HL-60/S4 (cell line): ENCODE data around the gene GAL3ST2.

Experiments used
- in situ Hi-C: fragments of 300-500 bp; cut with MboI; formaldehyde crosslinking; loops from 2 replicates; pipeline ENCODE4 v1.14.3; 2022; ENCODE audit warnings: low sequenced_read_pairs

GAL3ST2 gene

DNA sequence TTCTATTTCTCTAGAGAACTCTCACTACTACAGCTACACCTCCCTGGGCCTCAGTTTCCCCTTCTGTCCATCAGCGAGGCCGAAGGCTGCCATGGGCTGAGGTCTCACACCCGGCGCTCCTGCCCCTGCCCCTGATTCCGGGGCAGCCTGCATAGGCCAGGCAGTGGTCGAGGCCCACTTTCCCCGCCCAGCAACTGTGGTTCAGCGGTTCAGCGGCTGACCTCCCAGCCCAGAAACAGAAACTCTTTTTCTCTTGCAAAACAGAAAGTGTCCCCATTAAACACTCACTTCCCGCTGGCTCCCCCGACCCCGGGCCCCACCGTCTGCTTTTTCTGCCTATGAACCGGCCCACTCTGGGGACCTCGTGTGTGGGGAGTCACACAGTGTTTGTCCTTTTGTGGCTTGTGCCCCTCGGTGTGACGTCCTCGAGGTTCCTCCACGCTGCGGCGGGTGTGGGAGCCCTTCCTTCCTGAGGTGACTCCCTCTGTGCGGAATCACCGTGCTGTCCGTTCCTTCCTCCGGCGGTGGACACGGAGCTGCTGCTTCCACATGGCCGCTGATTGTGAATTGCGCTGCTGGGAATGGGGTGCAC, 66.1 kb downstream of the GAL3ST2 start:
- in situ Hi-C loops, result no loop called here

DNA sequence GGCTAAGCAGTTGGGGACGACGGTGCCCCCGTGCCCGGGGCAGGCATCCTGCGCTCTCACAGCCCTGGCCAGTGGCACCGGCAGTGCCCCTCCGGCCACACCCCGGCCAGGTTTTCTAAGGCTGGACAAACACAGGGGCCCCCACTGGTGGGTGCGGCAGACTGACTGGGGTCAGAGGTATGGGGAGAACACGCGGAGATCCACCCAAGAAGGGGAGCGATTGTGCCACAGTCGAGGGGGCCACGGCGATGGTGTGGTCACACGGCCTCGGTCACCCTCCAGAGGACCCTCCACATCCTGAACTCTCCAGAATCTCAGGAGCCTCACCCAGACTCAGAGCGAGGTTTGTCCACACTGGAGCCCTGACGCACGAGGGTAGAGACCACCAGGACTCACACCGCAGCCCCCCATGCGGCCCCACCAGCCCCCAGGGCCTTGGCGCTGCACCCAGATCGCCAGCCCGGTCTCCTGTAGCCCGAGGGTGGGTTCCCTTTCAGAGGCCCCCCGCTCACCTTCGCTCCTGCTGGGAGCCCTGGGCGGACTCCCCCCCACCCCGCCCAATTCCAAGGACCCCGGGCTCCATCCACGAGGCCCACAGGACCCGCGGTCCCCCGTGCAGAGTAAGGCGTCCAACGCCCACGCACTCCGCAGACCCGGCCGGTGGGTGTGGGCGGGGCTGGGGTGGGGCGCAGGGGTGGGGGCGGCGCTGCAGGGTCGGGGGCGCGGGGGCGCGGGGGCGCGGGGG, 66.9 kb downstream of the GAL3ST2 start:
- in situ Hi-C loops, result no loop called here

GRCh38 chr2:241844066-241844728, 67.6 kb downstream of the GAL3ST2 start:
- in situ Hi-C loops, result no loop called here

DNA sequence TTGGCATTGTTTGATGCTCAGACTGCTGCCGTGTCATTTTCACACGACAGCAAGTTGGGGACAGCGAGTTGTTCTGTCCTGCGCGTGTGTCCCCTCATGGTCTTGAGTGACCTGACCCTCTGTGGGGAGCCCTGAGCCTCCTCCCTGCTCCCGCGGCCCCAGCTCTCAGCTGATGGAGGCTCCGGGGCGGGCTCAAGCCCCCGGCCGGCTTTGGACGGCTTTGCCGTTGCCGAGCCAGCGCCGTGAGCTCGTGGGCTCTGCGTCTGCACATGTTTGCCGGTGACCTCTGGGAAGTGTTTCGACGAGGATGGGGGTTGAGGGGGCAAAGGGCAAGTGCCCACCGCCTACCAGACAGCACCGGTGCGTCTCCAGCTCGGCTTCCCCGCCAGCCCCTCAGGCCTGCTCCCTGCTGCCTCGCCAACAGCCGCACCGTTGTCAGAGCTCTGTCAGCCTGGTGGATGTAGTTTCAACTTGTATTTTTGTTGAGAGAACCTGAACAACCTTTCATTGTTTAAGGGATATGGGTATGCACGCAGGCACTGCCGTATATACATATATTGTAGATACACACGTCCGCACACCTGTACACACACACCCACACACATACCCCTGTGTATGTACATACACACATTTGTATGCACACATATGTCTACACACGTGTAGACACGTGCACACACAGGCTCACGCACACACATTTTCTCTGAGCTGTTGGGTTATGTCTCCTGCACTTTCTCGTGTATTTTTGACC, 68.4 kb downstream of the GAL3ST2 start:
- in situ Hi-C loops, result no loop called here

GRCh38 chr2:241846406-241846805, 69.8 kb downstream of the GAL3ST2 start:
- in situ Hi-C loops, result no loop called here

GRCh38 chr2:241848761-241849615, 72.4 kb downstream of the GAL3ST2 start:
- in situ Hi-C loops, result no loop called here

DNA sequence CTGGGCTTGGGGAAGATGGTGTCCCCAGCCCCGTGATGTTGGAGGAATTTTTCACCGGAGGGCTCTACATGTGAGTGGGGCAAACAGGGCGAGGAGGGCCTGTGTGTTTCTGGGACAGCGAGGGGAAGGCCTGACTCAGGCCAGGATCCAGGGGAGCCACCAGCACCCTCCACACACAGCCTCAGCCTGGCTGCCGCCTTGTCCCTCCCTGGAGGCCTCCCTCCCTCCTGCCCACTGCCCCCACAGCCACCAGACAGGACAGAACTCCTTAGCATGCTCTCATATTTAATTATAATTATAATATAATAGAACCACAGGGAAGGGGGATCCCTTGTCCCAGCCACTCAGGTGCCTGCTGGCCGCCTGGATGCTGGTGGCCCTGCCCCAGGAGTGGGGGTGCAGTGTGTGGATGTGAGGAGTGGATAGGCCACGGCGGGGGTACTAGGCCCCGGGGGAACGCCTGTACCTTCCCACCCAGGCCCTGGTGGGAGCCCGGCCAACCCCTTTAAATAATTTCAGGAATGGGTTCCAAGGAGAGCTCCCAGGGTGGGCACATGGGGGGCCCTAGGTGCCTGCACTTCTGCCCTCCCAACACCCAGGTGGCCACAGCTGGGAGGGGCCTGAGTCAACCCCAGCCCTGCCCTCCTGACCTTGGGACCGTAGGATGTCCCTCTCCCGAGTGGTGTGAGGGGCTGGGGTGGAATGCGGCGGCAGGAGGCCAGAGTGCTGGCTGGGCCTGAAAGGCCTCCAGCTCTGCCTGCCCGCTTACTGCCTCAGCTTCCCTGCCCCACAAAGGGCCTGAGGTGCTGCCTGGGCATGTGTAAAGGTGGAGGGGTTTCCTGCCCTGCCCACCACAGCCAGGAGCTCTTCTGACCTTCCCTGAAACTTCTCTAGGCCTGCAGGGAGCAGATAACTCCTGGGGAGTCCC, 73.3 kb downstream of the GAL3ST2 start:
- in situ Hi-C loops, result no loop called here

- in situ Hi-C loops, result no loop called here
Measured at GRCh38 chr2:241850544-241851324, 74.1 kb downstream of the GAL3ST2 start.

DNA sequence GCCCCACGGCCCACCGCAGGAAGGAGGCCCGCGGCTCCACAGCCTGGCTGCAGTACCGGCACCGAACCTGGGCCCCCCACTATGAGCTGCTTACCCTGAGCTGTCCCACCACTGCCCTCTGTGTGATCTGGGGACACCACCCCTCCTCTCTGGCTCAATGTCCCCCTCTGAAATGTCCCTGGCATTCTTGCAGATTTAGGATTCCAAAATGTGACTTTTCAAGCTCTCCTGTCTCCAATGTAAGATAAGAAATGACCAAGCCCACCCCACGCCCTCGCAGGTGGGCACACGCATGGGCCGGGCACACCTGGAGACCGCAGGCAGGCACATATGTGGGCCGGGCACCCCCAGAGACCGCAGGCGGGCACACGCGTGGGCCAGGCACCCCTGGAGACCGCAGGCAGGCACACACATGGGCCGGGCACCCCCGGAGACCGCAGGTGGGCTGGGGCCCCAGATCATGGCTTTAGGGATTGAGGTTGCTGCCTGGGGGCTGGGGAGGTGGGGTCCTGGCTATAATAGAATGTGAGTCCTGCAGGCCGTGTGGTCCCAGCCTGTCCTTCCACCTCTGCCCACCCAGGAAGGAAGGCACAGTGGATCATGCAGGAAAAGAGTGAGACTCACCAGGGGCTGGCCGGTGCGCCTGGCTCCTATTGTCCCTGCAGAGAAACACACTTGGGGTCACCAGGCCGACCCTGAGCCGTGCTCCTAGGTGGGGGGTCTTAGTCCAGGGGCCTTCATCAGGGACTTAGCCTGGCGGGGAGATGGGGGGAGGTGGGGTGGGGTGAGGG, 74.9 kb downstream of the GAL3ST2 start:
- in situ Hi-C loops, result no loop called here

DNA sequence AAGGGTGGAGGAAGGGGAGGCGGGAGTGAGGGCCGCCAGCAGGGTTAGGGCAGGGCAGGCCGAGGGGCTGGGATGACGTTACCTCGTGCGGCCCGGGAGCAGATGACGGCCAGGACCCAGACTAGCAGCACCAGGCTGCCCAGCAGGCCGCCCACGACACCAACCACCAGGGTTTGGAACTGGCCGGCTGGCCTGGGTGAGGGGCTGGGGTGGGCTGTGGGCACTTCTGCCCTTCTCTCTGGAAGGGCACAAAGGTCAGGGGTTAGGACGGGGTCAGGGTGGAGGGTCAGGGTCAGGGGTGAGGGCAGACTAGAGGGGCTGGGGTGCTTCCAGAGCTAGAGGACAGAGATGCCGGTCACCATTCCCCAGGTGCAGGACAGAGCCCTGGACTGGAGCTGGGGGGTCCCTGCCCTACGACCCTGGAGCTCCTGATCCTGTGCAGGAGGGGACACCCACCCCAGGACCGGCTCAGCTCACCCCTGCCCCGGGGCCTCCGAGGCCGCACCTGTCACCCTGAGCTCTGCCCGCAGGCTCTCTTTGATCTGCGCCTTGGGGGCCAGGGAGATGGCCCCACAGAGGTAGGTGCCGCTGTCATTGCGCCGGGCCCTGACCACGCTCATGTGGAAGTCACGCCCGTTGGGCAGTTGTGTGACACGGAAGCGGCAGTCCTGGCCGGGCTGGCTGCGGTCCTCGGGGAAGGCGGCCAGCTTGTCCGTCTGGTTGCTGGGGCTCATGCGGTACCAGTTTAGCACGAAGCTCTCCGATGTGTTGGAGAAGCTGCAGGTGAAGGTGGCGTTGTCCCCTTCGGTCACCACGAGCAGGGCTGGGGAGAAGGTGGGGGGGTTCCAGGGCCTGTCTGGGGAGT, 75.7 kb downstream of the GAL3ST2 start:
- in situ Hi-C loops, result no loop called here

- in situ Hi-C loops, result no loop called here
Measured at GRCh38 chr2:241852981-241853631, 76.5 kb downstream of the GAL3ST2 start.
